Osteocyte (in vitro differentiated cells): Measurements from ENCODE around the gene HSH2D. TPM values are rescaled to one million over a fixed set of nuclear protein-coding genes. Genes with fewer than 3 reads are reported as not detected.

Experiments
- DNase-seq: peaks from one replicate; pipeline ENCODE4 v3.0.0; 2021; ENCODE audit warnings: mixed read lengths; ENCODE audit not compliant: unreplicated experiment; ENCODE audit errors: extremely low spot score
- H3K27ac Mint-ChIP-seq: one replicate; pipeline ENCODE4 v1.8.0; 2021; ENCODE audit warnings: mild to moderate bottlenecking, mixed read lengths; ENCODE audit not compliant: unreplicated experiment
- H3K27me3 Mint-ChIP-seq: one replicate; pipeline ENCODE4 v1.8.0; 2021; ENCODE audit warnings: mixed read lengths; ENCODE audit not compliant: unreplicated experiment
- H3K36me3 Mint-ChIP-seq: one replicate; pipeline ENCODE4 v1.8.0; 2021; ENCODE audit warnings: mixed read lengths; ENCODE audit not compliant: unreplicated experiment
- H3K4me1 Mint-ChIP-seq: one replicate; pipeline ENCODE4 v1.8.0; 2021; ENCODE audit warnings: mixed read lengths; ENCODE audit not compliant: unreplicated experiment
- H3K4me3 Mint-ChIP-seq: one replicate; pipeline ENCODE4 v1.8.0; 2021; ENCODE audit warnings: mild to moderate bottlenecking, moderate library complexity, mixed read lengths; ENCODE audit not compliant: unreplicated experiment
- H3K9me3 Mint-ChIP-seq: one replicate; pipeline ENCODE4 v1.8.0; 2021; ENCODE audit warnings: mixed read lengths; ENCODE audit not compliant: unreplicated experiment
- total RNA-seq: library from RNA; stranded (reverse); gene quantifications from 2 replicates; pipeline ENCODE4 v1.2.1, GENCODE V29; 2021
- TF ChIP-seq, protein P1 (sequence below): fragments of 200-600 bp; sonication (generic); IDR thresholded peaks from 2 replicates; pipeline ENCODE4 v1.5.0; 2021; ENCODE audit warnings: antibody characterized with exemption, mild to moderate bottlenecking, moderate library complexity

The HSH2D gene
- total RNA-seq, 1 donor from 2014 or later, result not detected

- H3K27me3 Mint-ChIP-seq, result no peaks in the 10 kb centered on the region
- no peak for DNase-seq
- no peaks in the 10 kb centered on the region for H3K9me3 Mint-ChIP-seq
- H3K27ac Mint-ChIP-seq, result no peak overlapping the region
- no peaks in the 10 kb centered on the region for H3K4me1 Mint-ChIP-seq
- TF ChIP-seq, protein P1, sequence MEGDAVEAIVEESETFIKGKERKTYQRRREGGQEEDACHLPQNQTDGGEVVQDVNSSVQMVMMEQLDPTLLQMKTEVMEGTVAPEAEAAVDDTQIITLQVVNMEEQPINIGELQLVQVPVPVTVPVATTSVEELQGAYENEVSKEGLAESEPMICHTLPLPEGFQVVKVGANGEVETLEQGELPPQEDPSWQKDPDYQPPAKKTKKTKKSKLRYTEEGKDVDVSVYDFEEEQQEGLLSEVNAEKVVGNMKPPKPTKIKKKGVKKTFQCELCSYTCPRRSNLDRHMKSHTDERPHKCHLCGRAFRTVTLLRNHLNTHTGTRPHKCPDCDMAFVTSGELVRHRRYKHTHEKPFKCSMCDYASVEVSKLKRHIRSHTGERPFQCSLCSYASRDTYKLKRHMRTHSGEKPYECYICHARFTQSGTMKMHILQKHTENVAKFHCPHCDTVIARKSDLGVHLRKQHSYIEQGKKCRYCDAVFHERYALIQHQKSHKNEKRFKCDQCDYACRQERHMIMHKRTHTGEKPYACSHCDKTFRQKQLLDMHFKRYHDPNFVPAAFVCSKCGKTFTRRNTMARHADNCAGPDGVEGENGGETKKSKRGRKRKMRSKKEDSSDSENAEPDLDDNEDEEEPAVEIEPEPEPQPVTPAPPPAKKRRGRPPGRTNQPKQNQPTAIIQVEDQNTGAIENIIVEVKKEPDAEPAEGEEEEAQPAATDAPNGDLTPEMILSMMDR, result no peak
- H3K4me3 Mint-ChIP-seq, result no peak overlapping the region
- peaks cover 19% of the 10 kb centered on the region for H3K36me3 Mint-ChIP-seq
Measured at GRCh38 chr19:16121141-16121540, 22.3 kb upstream of the HSH2D start.

DNA sequence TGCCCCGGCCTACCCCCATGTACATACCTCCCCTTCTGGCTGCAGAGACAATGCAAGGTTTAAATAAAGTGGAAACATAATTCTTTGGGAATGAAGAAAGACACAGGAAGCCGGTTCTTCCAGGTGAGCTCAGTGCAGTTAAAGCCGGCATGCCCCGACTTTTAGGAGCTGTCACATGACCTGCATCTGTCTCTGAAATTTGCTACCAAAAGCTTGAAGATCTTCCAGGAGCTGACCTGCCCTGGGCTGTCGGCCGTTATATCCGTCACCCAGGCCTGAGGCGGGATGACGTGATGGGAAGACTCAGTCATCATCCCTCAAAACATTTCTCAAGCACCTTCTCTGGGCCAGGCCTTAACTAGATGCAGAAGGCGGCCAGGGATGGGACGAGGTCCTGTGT, 21.5 kb upstream of the HSH2D start:
- no peak for DNase-seq
- no peak overlapping the region for H3K4me3 Mint-ChIP-seq
- no peaks in the 10 kb centered on the region for H3K27me3 Mint-ChIP-seq
- H3K27ac Mint-ChIP-seq, result no peak overlapping the region
- no peaks in the 10 kb centered on the region for H3K4me1 Mint-ChIP-seq
- TF ChIP-seq, protein P1, result no peak
- H3K36me3 Mint-ChIP-seq, result peaks cover 19% of the 10 kb centered on the region
- H3K9me3 Mint-ChIP-seq, result no peaks in the 10 kb centered on the region

GRCh38 chr19:16124953-16125352, 18.5 kb upstream of the HSH2D start:
- TF ChIP-seq, protein P1, result no peak
- H3K27ac Mint-ChIP-seq, result no peak overlapping the region
- no peak overlapping the region for H3K4me3 Mint-ChIP-seq
- DNase-seq, result no peak
- peaks cover 25% of the 10 kb centered on the region for H3K36me3 Mint-ChIP-seq
- H3K9me3 Mint-ChIP-seq, result no peaks in the 10 kb centered on the region
- H3K4me1 Mint-ChIP-seq, result no peaks in the 10 kb centered on the region
- no peaks in the 10 kb centered on the region for H3K27me3 Mint-ChIP-seq

DNA sequence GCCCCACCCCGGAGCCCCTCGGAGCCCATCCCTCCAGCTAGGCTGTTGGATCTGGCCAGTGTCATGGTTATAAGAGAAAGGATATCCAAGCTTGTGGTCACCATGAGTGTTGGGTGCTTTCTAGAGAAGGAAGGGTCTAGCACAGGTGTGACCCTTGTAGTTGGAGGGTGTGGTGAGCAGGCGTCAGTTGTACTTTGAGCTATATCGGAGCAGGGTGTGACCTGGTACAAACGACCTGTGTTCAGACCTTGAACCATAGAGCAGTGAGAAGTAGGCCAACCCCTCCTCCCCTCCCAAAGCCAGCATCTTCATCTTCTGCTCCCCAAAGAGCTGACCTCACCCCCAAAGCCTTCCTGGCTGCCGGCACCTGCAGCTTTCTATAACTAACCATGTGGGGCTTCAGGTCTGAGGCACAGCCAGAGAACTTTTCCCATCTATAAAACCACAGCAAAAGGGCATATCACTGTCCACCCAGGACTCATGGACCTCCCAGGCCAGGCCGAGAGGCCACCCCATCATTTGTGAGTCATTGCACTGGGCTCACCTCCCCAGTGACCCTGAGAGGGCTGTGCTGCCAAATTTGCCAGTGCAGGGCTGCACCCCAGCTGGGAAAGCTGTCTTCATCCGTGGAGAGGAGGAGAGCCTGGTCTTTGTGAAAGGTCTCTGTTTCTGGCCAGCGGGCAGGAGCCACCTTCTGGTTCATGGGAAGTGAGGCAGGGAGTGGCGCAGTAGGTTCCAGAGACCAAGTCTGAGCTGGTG, 17.6 kb upstream of the HSH2D start:
- Mint-ChIP-seq H3K9me3 (no peaks in the 10 kb centered on the region), H3K4me1 (no peaks in the 10 kb centered on the region), H3K27ac (no peak overlapping the region), H3K4me3 (no peak overlapping the region), H3K27me3 (no peaks in the 10 kb centered on the region), H3K36me3 (peaks cover 32% of the 10 kb centered on the region)
- TF ChIP-seq, protein P1, result no peak
- DNase-seq, result no peak

- no peaks in the 10 kb centered on the region for H3K9me3 Mint-ChIP-seq
- peaks cover 34% of the 10 kb centered on the region for H3K36me3 Mint-ChIP-seq
- TF ChIP-seq, protein P1, result no peak
- H3K4me1 Mint-ChIP-seq, result no peaks in the 10 kb centered on the region
- no peak overlapping the region for H3K4me3 Mint-ChIP-seq
- no peaks in the 10 kb centered on the region for H3K27me3 Mint-ChIP-seq
- DNase-seq, result no peak
- no peak overlapping the region for H3K27ac Mint-ChIP-seq
Measured at GRCh38 chr19:16127080-16127479, 16.4 kb upstream of the HSH2D start.
